ENCODE results near the gene UVRAG.
"Not testable (repeated sequence)": the region's sequence is repeated elsewhere in the genome, so short reads cannot be mapped to it uniquely, and the experiment has no call there.

The UVRAG gene

DNA sequence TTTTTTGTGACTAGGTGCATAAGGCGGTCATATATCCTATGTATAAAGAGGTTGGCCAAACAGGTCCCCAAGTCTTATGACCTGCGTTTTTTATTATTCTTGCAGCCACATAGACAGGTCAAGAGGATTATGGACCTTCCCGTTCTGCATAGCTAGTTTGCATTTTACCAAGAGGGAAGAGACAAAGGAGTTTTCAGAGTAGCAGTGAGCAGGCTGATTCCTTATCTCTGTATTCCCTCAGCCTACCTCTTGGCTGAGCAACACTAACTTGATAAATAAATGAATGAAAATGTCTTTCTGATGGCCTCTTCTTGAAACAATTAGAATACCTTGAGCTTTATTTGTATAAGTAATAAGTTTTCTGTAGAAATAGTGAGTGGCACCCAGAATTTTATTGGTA is 210.8 kb downstream of the UVRAG start:
- no peak for DNase-seq (ENCODE audit: low spot score)

DNA sequence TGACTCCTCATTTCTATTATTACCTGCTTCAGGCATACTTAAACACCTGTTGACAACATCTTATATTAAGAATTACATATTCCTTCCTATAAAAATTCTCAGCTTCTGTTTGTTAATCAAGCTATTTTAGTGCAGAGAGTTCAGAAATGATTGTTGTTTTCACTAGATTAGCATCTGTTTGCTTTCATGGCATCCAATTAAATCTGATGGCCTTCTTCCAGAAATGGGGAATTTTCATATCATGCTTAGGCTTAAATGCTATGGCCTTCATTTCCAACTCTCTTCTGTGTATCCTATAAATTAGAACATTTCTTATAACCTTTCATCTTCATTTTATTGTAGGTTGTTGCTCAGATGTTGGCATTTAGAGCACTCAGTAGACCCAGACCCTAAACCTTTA is 211.3 kb downstream of the UVRAG start:
- DNase-seq (ENCODE audit: low spot score), result no peak

DNA sequence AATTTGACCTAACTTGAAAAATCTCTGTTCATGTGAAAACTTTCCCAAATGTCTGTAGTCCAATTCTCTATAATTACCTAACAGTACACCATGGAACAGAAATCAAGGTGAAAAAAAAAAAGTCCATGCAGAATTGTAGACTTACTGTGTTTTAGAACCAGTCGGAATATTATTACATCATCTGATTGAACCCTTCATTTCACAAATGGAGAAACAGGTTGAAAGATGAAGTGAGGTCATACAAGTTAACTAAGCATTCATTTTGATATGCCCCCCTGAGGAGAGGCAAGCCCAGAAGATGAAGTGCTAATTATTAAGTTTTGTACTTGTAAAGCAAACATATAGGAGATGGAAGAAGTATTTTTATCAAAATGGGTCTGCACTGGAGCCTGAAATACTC is 211.9 kb downstream of the UVRAG start:
- DNase-seq (ENCODE audit: low spot score), result no peak

DNA sequence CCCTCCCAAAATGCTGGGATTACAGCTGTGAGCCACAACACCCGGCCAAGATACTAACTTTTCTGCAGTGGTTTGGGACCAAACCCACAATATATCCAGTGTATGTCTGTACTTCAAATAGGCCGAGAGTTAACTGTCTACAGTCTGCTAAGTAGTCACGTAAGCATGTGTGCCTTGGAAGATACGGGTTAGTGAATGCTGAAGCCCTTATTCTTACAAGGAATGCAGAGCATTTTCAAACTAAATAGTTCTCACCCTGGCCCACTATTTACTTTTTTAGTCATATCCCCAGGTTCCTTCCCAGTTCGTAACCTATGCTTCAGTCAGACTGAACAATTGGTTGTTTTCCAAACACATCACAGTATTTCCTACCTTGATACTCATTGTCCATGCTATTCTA is 215.3 kb downstream of the UVRAG start:
- no peak for DNase-seq (ENCODE audit: low spot score)

DNA sequence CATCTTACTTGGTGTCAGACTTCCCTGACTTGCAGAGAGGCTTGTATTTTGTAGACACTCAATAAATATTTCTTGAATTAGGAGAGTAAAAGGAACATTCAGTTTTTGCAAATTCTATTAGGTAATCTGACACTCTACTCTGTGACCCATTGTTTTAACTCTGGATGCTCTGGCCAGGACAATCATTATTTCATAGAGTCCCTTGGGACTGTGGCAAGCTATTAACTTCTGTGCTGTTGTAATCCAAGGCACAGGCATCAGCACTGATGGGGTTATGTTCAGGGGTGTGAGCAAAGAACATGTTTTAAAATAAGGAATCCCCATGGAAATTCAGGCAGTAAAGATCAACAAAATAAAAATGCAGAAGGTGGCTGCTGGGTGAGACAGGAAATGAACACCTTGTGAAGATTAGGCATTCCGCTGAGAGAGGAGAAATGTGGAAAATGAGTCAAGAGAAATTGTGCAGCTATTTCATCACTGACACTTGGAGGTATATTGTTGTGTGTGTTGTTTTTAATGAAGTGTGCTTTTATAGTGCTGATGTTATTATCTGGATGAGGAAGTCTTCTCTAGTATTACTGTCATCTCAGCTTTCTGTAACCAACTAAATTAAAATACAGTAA is 216.1 kb downstream of the UVRAG start:
- no peak for DNase-seq (ENCODE audit: low spot score)

DNA sequence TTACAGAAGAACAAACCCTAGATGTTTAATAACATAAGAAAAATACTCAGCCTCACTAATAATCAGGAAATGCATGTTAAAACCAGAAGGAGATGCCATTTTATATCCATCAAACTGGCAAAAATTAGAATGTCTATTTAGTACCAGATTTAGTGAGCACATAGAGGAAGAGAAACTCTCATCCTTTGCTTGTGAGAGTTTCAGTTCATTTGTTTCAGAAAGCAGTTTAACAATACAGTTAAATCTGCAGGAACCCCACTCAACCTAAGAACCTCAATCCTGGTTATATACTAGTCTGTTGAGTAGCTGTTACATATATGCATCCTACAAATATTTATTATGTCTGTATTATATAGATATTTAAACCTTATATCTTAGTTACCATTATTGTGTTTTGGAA is 218.7 kb downstream of the UVRAG start:
- no peak for DNase-seq (ENCODE audit: low spot score)

DNA sequence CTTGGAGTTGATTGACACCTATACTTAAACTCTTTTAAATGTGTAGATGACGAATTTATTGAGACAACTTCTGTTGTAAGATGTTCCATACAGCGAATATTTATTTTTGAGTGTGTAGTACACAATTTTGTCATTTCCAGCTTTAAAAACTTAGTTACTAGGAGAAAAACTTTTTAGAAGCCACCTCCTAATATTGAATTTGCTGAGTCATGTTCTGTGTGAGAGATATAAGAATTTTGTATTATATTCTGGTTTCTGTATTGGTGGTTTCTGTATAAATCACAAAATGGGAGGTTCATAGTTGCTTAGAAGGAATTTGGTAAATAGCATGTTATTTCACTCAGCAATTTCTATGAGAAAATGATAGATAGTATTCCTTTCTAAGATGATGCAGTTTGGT is 220.0 kb downstream of the UVRAG start:
- no peak for DNase-seq (ENCODE audit: low spot score)

DNA sequence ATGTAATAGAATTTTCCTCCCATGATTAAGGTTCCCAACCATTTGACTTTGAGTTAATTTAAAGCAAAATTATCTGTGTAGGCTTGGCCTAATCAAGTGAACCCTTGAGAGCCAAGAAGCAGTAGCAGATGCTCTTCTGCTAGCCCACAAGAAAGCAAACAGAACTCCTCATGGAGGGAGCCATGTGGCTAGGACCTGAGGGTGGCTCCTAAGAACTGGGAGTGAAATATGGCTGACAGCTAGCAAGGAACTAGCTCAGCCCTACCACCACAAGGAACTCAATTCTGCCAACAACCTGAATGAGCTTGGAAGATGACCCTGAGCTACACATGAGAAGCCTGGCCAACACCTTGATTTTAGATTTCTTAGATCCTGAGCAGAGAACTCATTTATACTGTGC is 223.6 kb downstream of the UVRAG start:
- DNase-seq (ENCODE audit: low spot score), result no peak

DNA sequence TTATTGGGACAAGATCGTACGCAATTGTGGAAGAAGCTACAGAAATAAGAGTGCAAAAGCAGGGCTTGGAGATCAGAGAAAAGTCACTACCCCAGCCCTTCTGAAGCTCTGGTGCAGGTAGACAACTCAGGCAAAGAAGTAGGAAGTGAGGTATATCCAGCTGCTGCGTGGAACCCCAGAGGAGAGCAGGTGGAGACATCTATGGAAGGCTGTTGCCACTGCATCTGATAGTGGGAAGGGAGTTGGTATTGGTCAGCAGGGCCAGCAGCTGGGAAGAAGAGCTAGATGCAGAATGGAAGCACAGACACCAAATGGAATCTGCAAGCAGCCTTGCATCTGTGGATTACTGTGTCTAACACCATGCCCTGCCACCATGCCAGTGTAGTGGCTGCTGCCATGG is 226.2 kb downstream of the UVRAG start:
- DNase-seq (ENCODE audit: low spot score), result no peak

DNA sequence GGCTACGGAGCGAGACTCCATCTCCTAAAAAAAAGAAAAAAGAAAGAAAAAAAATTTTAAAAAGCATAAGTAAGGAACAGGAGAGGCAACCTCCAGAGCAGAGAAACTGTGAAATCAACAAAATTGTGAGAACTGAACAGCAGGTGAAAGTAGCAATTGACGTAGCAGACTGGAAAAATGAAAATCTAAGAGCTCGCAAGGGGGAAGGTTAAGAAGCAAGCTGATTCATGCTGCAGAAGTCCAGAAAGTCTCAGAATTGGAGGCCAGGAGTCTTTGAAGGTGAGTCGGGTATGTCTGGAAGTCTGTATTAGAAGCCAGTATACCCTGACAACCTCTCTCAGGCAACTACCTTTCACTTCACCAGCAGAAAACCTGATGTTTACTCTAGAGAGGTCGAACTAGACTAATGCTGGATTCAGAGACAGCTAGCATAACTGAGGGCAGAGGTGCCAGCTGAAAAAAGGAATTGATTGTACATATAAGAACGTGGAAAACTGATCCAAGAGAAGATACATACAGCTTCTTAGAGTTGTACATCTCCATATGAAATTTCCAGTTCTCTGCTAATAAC is 229.8 kb downstream of the UVRAG start:
- DNase-seq (ENCODE audit: low spot score), result no peak

DNA sequence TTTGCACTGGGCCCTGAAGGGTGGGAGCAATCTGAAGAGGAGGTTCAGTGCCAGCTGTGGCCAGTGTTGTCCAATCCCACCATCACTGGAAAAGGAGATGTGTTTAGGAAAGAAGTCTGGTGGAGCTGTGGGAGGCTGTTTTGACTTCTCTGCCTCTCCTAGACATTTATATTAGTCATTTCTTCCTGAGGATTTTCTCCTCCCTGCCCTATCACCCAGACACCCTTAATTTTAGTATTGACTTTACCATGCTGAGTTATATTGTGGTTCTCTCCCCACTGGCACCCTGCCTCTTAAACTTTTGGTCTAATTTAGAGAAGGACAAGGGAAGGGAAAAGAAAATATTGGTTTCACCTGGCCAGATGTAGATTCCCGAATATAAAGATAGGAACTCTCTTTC is 232.2 kb downstream of the UVRAG start:
- no peak for DNase-seq (ENCODE audit: low spot score)

DNA sequence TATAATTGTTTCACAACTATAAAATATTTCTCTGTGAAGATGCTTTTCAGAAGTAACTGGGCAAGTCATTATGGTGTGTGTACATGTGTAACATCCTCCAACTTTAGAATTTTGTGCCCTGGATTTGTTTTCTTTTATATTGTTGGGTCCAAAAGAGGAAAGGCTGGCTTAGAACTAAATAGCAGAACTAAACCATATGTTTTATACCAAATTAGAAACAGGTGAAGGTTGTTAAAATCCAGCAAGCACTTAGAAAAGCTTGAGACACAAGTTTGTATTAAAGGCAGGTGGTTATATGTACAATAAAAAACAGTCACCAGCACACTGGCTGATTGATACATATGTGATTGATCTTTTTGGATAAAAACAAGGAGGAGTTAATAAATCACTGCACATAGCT is 232.8 kb downstream of the UVRAG start:
- DNase-seq (ENCODE audit: low spot score), result no peak

DNA sequence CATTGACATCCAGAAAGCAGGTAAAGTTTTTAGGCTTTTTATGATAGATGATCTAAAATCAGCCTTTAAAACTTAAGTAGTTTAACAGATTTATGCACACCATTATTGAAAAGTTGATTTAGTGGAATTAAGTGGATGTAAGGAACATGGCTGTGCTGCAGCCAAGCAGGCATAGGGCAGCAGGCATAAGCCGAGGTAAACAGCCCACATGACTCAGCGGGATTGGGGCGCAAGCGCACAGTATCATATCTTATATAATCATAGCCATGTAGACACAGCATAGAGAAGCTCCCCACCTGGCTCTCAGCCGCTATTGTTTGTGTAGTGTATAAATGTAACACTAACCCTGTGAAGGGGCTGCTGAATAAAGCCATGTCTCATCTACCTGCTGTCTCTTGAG is 233.8 kb downstream of the UVRAG start:
- DNase-seq (ENCODE audit: low spot score), result no peak

DNA sequence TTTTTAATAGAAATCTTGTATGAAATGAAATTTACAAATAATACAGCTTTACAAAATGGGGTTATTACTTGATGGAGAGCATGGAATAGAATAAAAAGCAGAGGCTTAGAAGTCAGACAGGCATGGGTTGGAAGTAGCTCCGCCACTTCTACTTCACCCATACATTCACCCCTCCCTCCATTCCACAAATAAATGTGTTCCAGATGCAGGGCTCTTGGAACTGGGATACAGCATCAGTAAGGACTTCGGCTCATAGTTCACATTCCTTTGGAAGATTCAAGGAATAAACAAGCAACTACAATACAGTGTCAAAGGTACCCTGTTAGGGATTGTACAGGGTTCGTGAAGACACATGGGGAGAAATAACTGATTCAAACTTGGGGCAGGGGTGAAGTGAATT is 234.5 kb downstream of the UVRAG start:
- DNase-seq (ENCODE audit: low spot score), result no peak

DNA sequence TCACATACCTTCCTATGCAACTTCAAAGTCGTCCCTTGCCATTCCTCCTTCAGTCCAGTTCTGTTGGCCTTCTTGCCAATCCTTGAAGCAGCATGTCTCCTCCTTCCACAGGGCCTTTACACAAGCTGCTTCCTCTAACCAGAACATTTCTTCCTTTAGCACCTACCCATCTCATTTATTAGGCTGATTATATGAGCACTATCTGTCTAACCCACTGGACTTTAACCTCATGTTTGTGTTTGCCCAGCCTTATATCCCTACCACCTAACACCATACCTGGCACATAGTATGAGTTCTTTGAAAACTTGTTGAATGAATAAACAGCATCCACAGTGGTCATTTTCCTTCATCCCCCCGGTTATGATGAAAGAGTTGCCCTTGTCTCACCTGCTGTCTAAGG is 236.9 kb downstream of the UVRAG start:
- DNase-seq (ENCODE audit: low spot score), result no peak

DNA sequence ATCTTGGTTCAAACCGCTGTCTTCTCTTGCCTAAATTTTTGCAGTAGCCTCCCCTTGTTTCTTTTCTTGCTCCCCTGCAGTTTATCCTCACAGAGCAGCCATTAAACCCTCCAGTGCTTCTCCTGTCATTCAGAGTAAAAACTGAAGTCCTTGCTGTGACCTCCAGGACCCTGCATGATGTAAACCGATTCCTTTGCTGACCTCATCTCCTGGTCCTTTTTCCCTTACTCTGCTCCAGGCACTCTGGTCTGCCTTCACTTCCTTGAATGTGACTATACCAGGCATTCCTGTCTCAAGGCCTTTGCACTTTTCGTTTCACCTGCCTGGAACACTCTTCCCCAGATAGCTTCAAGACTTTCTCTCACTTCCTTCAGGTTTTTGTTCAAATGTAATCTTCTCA is 239.3 kb downstream of the UVRAG start:
- no peak for DNase-seq (ENCODE audit: low spot score)

DNA sequence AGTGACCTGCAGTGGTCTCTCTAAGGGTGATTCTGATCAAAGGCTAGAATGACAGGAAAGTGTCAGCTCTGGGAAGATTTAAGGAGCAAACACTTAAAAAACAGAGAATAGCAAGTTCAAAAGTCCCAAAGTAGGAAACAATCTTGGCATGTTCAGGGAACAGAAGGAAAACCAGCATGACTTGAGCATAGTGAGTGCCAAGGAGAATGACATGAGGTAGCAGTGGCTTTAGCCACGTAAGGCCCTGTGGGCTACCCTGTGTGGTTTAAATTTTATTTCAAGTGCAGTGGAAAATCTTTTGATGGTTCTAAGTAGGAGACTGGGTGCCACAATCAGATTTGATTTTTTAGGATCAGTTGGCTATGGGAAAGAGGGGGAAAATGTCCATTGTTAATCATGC is 241.9 kb downstream of the UVRAG start:
- no peak for DNase-seq (ENCODE audit: low spot score)

DNA sequence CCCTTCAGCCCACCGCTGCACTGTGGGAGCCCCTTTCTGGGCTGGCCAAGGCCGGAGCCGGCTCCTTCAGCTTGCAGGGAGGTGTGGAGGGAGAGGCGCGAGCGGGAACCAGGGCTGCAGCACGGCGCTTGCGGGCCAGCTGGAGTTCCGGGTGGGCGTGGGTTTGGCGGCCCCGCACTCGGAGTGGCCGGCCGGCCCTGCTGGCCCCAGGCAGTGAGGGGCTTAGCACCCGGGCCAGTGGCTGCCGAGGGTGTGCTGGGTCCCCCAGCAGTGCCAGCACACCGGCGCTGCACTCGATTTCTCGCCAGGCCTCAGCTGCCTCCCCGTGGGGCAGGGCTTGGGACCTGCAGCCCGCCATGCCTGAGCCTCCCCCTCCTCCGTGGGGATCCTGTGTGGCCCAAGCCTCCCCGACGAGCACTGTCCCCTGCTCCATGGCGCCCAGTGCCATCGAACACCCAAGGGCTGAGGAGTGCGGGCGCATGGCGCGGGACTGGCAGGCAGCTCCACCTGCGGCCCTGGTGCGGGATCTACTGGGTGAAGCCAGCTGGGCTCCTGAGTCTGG is 245.5 kb downstream of the UVRAG start:
- not testable (repeated sequence) for DNase-seq (ENCODE audit: low spot score)

DNA sequence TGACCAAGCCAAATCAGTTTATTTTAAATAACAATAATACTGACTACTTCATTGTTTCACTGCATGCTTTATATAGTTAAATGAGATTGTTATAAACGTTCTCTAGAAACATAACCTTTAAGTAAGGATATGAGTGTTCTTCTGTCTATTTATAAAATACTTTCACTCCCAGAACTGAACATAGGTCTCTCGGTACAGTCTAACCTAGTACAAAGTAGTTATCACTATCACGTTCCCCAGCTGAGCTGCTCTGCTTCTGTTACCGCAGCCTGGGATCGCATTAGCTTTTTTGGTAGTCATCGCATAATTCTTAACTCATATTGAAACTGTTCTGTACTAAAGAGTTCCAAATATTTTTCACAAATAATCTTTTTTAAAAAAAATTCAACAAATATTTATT is 247.7 kb downstream of the UVRAG start:
- no peak for DNase-seq (ENCODE audit: low spot score)

DNA sequence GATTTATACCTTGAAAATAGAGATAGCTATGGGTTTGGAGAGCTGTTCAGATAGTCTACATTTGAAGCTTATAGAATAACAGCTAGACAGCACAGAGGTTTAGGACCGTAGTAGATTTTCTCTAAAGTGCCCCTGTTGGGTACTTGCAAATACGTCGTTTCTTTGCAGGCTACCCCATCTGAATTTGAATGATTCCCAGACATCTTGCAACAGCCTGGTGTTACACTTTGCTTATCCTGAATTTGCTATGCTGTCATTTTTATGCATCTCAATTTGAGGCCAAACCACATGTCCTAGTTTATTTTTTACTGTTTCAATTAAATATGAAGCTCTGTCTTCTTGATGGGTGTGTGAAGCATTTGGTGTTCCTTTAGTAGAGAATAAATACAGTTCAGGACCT is 249.2 kb downstream of the UVRAG start:
- DNase-seq (ENCODE audit: low spot score), result no peak

DNA sequence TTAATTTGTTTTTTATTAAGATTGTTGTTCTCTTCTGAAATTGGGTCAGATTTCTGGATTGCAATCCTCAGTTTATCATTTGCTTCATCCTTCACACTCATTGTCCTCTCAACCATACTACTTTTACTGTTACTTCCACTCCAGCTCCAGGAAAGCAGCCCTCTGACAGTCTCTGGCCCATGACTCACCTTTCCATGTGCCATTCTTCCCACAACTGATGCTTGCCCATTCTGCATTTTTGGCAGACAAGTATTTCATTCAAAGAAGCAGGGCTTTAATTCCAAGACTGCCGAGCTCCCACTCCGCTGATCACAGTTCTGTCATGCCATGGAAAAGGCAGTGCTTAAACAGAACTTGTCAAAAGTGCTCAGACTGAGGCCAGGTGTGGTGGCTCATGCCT is 252.1 kb downstream of the UVRAG start:
- no peak for DNase-seq (ENCODE audit: low spot score)

DNA sequence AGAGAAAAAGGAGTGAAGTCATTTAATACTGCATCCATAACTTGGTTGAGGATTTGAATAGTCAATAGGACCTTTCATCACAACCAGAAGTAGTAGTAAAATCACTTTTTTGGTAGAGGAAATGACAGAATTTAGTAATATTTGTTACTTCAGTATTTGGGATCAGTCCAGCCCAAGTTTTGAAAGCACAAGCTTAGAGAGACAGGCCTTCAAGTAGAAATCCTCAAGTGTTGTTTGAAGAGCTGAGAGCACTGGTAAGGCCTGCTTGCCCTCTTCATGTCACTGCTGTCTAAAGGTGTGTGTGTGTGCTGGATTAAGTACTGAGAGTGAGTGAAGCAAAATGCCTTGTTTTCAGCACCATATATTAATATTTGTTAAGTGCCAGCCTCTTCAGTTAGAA is 254.0 kb downstream of the UVRAG start:
- DNase-seq (ENCODE audit: low spot score), result no peak

DNA sequence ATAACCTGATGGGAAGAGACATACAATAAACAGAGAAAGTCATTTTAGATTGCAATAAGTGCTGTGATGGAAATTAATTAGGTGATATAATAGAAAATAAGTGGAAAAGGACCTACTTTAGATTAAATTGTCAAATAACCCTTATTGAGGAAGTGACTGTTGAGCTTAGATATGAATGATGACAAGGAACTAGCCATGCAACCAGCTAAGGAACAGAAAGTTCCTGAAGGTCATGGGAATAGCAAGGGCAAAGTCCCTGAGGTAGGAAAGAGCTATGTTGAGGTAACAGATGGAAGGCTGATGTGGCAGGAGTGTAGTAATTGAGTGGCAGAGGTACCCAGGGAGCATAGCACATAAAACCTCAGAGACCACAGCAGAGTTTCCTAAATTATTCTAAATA is 256.1 kb downstream of the UVRAG start:
- DNase-seq (ENCODE audit: low spot score), result no peak

DNA sequence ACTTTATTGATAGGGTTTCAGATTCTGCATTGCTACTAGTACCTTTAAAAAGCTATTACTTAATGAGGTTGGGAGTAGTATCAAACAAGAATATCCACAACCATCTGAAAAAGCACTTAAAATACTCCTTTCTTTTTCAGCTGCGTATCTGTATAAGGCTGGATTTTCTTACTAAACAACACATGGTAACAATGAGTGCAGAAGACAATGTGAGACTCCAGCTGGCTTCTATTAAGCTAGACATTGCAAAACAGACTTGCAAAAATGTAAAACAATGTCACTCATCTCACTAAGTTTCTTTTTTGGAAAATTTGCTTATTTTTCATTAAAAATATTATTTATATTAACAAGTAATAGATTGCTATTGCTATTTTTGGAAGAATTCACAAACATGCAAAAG is 258.7 kb downstream of the UVRAG start:
- no peak for DNase-seq (ENCODE audit: low spot score)

Measured in HuH-7 (cell line).